ENCODE measurements around the gene ERMAP. TPM values are rescaled to one million over a fixed set of nuclear protein-coding genes. Genes with fewer than 3 reads are reported as not detected.

The ERMAP gene
- total and polyA plus RNA-seq, 10 of the 15 experiments (the other 5 are each of a cell fraction or from before 2014, with no cell fraction given), result 1.4 to 6.8 (median 4.1) TPM

DNA sequence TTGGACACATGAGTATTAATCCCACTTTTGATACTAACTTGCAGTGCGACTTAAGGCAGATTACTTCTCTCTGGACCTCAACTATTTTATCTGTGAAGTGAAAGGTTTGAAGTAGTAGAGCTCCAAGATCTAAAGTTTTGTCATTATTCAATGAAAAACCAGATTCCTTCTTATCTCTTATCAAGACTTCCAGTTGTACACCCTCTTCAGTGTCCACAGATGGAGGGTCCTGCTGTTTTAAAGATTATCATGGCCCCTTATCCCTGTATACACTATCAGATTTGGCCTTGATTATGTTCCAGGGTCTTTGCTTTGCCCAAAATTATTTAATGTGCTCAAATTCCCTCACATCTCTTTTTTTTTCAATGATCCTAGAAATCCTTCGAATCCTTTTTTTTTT lies 48.8 kb upstream of the ERMAP start:
- H3K36me3 ChIP-seq (ENCODE audit: control insufficient read depth in 2 of 2, insufficient read depth in 2 of 2, low read length in 1 of 2), result 0 out of 4 replicates have a peak, but pooled peaks cover 0 to 6% of the 10 kb centered on the region in 2 experiments
- peaks cover 4% of the 10 kb centered on the region; the same call in 1 of the 2 replicates for H3K4me1 ChIP-seq (ENCODE audit: control insufficient read depth, insufficient read depth, low read length)
- peak overlapping the region; percentile 84 for H3K9ac ChIP-seq (ENCODE audit: control insufficient read depth, insufficient read depth, low read length)
- no peaks in the 10 kb centered on the region for H3K9me3 ChIP-seq (replicated peaks; ENCODE audit: control insufficient read depth, insufficient read depth, low read length)
- POLR2A ChIA-PET, result interaction anchor here (0.6 to 3.8 kb wide), 11 partner anchors 9 to 882 kb away, joined by 3 to 53 read pairs (median 4); partner anchors contain the start of genes CFAP57, EBNA1BP2, ERMAP and KDM4A
- peak overlapping the region; percentile 90 for H3K4me2 ChIP-seq (ENCODE audit: control insufficient read depth, insufficient read depth)
- H3K79me2 ChIP-seq (ENCODE audit: control insufficient read depth, insufficient read depth, low read length), result peaks cover 64% of the 10 kb centered on the region
- peak overlapping the region; percentile 84 for H3K27ac ChIP-seq (ENCODE audit: control insufficient read depth, insufficient read depth)
- RAD21 ChIA-PET (ENCODE audit: unreplicated experiment), result interaction anchor here (1.7 to 4.3 kb wide), 3 partner anchors 10 to 110 kb away, joined by 5 to 25 read pairs (median 20); partner anchors contain the start of genes ERMAP, PPIH and SVBP
- FAIRE-seq, result no peak
- WGBS (ENCODE audit: insufficient coverage, insufficient replicate concordance, low lambda C conversion rate, missing lambda C conversion rate), result 71% methylated on average over 2 of the region's 2 CpGs
- intact Hi-C loops (cut with micrococcal nuclease; ENCODE audit: unreplicated experiment) (loop anchor here (5.0 kb wide), 2 partner anchors 79 to 86 kb away; partner anchors contain the start of genes YBX1 and ZNF691), in situ Hi-C loops (cut with MboI) (no loop called here)
- no peak for TF ChIP-seq WRNIP1 (IDR thresholded peaks at IDR 0.05; ENCODE audit: borderline replicate concordance, low read depth, low read length)
- no peak for TF ChIP-seq KLF5 (IDR thresholded peaks at IDR 0.05; ENCODE audit: partially characterized antibody)
- TF ChIP-seq POLR2AphosphoS5 (IDR thresholded peaks at IDR 0.05; ENCODE audit: low read length), result no peak
- no peak for TF ChIP-seq ATF7 (IDR thresholded peaks at IDR 0.05; ENCODE audit: low read depth)
- no peak for TF ChIP-seq NFXL1 (IDR thresholded peaks at IDR 0.05; ENCODE audit: borderline replicate concordance)
- no peak for TF ChIP-seq HCFC1 (IDR thresholded peaks at IDR 0.05; ENCODE audit: low read length)
- no peak for TF ChIP-seq POU2F2 (IDR thresholded peaks at IDR 0.05; ENCODE audit: borderline replicate concordance, low read depth, low read length)
- TF ChIP-seq SPI1 (IDR thresholded peaks at IDR 0.05; ENCODE audit: borderline replicate concordance, insufficient read depth, low read depth, low read length), result no peak
- no peak for TF ChIP-seq ASH2L (IDR thresholded peaks at IDR 0.05; ENCODE audit: borderline replicate concordance, low read depth)
- no peak for TF ChIP-seq NBN (IDR thresholded peaks at IDR 0.05)
- no peak overlapping the region for H2AFZ ChIP-seq (ENCODE audit: control insufficient read depth, low read depth, low read length)
- DNase-seq (ENCODE audit: low read depth, low spot score), result no peak
- SMC1A ChIA-PET (ENCODE audit: uncharacterized antibody, unreplicated experiment), result interaction anchor here (1.0 to 4.0 kb wide), 5 partner anchors 8 to 305 kb away, joined by 3 to 21 read pairs (median 4); no protein-coding TSS in a partner anchor
- no peaks in the 10 kb centered on the region for H4K20me1 ChIP-seq (ENCODE audit: control insufficient read depth, insufficient read depth)
- CTCF ChIA-PET, result interaction anchor here (1.0 to 6.5 kb wide), 9 partner anchors 9 to 424 kb away, joined by 3 to 28 read pairs (median 6); partner anchors contain the start of gene ZNF691
- ATAC-seq, result no peak
- BruUV-seq (replicated peaks), result TSS peak; percentile 73
- H3K27me3 ChIP-seq (replicated peaks in 1 of 2; ENCODE audit: control insufficient read depth in 2 of 2, insufficient read depth in 2 of 2, low read length in 1 of 2), result no peaks in the 10 kb centered on the region
- peak overlapping the region; percentile 84 for H3K4me3 ChIP-seq
